Stimulated activated CD8-positive, alpha-beta memory T cell treated with anti-CD3 and anti-CD28 coated beads, Interleukin-4, amount 100 ng/mL, for 1 hour (primary cell): ENCODE data around the gene SLC39A2.
"Not testable (repeated sequence)": the region's sequence is repeated elsewhere in the genome, so short reads cannot be mapped to it uniquely, and the experiment has no call there.

ENCODE experiments used
- DNase-seq, 2 donors: peaks; one replicate each; pipeline ENCODE4 v3.0.0-alpha.2; 2020; ENCODE audit warnings: low read depth in 2 of 2, low spot score in 1 of 2

The SLC39A2 gene

GRCh38 chr14:21024585-21025370 is 25.7 kb downstream of the SLC39A2 start, which contains the start of gene NDRG2:
TSS of gene NDRG2 (minus strand) at chr14:21025061. CDS start at chr14:21023315, 1,746 bp downstream.
- peak; percentile 55 to 59 for DNase-seq

- no peak for DNase-seq
These were observed 26.5 kb downstream of the SLC39A2 start for GRCh38 chr14:21025371-21026273.

DNA sequence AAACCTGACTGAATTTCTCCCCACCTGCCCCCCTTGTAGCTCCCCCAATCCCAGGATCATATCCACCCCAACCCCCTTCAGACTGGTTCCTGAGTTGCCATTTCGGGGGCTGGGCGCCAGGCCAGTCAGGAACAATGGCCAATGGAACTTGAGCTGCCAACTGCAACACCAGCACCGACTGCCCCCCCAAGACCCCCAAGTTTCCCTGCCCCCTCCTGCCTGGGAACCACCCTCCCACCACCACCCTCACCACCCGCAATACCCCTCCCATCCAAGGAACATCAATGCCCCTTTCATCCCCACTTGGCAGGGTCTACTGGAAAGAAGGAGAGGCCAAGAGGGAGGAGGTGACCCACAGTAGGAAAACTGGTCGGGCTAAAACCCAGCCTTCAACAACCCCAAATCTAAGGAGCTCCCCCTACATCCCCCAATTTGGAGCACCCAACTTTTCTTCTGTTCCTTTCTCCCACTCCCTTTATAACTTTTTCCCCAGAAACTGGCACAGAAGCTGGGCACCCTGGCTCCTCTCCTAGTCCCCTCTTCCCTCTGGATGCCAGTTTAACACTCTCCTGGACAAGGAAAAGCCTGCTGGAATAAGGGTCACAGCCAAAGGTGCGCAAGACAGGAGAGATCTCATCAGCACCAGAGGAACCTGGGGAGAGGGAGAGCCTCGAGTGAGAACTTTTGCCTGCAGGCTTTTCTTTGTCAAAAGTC is 27.3 kb downstream of the SLC39A2 start:
- no peak for DNase-seq

DNA sequence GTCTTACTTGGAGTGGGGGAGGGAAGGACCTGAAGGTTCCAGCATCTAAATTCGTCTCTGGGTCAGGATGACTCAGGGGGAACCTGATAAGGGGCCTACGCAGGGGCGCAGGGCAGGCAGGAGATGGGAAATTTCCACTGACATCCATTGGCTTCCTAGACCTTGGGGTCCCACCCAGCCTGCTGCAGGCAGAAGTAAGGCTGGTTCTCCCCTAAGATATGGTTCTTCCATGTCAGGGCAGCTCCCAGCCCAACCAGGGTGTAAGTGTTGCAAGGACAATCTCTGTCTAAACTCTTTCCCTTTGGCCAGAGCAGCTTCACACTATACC is 27.9 kb downstream of the SLC39A2 start:
- DNase-seq: no peak

GRCh38 chr14:21029917-21030316 is 30.8 kb downstream of the SLC39A2 start, which contains the start of gene TPPP2:
TSS of gene TPPP2 (plus strand) at chr14:21030217. CDS start at chr14:21030582, 365 bp downstream.
- no peak for DNase-seq

- no peak for DNase-seq
These were observed 31.4 kb downstream of the SLC39A2 start for GRCh38 chr14:21030531-21030930.

DNA sequence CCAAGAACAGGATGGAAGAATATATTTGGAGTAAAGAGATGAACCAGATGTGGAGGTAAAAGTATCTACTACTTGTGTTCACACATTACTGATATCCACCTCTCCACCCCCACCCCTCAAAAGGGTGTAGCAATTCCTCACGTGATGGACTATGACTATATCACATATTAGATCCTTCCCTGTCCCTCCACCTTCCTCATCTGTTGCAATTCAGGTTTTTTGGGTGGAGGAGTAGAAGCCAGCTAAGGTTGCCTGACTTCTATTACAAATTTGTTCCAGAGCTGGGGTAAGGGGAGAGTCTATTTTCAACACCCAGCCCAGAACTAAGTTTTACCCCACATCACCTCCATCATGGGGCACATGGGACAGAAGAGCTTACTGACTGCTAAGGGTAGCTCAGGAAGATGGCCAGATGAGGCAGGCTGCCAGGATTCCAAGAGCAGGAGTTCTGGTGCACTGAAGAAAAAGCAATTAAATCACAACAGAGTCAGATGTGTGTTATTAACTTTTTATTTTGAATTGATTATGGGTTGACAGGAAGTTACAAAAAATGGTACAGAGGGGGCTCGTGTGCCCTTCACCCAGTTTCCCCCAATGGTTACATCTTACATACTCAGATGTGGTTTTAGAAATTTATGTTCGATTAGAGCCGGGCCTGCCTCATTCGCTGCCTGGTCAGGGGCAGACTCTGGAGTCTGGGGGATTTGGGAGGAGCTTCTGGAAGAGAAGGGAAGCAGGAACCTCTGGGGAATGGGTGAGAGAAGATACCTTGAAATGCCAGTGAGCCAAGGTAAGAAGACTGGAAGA is 33.4 kb downstream of the SLC39A2 start:
- no peak for DNase-seq

GRCh38 chr14:21033133-21033698 is 34.1 kb downstream of the SLC39A2 start:
- no peak for DNase-seq

DNA sequence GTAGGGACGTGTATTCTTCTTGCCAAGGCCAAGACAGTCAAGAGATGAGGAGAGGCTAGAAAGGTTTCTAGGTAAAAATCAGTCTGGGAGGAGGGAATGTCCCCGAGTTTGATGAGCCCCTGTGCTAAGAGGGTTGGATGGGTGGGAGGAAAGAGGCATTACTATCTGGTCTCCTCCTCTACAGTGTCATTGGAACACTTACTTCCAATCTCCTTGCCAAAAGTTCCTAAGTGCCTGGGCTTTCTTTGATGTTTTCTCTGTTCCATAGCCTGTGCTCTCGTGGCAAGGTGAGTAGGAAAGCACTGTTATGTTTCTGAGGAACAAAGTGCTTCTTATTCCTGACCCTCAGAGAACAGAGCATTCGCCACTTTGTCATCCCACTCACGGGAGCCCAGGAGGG is 35.6 kb downstream of the SLC39A2 start, which contains the start of gene RNASE13:
TSS of gene RNASE13 (minus strand) at position 101 of the 400 bp plus-strand sequence. CDS start 519 bp downstream, outside the sequence.
- DNase-seq: no peak

GRCh38 chr14:21036751-21037150 is 37.7 kb downstream of the SLC39A2 start:
- DNase-seq: no peak

- DNase-seq: no peak
These were observed 38.1 kb downstream of the SLC39A2 start for GRCh38 chr14:21037156-21037555.

- no peak for DNase-seq
These were observed 39.6 kb downstream of the SLC39A2 start for GRCh38 chr14:21038441-21039422.

DNA sequence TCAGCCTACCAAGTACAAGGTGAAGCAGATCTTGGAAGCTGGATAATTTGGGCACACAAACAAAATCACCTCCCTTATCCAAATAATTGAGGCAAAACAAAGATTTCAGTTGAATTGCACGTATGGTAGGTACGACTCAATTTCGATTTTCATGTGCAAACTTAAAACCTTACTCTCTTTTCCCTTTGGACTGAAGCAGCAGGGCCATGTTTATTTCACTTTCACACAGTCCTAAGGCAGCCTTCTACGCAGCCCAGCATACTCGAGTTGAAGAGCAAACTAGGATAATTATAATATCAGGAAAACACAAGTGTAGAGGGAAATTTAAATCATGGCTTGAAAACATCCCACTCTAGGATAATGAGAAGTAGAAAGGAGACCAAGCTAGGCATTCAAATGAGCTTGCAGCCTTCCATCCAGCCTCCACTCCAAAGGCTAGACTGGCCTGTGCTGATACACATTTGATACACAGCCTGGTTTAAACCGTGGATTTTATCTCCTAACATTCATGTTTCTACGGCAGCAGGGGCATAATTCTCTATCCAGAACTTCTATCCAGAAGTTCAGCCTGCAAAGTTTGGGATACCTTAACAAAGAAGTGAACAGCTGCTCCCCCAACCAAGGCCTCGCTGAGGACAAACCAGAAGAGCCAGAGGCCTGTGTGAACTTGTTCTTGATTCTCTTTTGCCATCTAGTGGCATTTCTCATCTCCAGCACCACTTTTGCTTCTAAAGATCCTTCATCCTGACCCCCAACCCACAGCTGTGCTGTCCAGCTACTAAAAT is 40.7 kb downstream of the SLC39A2 start:
- no peak for DNase-seq

DNA sequence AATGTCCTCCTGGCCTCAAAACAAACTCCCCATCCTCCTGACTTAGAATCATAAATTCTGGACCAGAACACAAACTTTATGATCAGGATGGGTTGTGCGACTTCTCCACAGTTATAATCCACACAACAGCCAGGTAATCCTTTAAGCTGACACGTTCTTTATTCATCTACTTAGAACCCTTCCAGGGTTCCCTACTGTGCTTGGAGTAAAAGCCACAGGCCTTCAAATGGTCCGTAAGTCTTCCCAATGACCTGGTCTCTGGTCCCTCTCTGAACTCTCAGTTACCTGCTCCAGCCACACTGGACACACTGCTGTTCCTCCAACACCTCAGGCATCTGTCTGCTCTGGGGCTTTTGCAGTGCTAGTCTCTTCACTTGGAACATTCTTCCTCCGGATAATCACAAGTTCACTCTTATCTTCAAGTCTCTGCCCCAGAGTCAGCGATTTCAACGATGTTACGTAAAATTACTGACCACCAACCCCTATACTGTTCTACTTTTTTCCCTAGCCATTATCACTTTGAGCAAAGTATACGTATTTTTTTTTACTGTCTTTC is 41.4 kb downstream of the SLC39A2 start:
- no peak for DNase-seq

DNA sequence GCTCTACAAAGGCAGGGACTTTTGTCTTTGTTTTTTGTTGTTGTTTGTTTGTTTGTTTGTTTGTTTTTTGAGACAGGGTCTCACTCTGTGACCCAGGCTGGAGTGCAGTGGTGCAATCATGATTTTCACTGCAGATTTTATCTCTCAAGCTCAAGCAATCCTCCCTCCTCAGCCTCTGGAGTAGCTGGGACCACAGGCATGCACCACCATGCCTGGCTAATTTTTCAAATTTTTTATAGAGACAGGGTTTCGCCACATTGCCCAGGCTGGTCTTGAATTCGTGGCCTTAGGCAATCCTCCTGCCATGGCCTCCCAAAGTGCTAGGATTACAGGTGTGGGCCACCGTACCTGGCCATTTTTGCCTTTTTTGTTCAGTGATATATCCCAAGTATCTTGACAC is 41.8 kb downstream of the SLC39A2 start:
- not testable (repeated sequence) for DNase-seq

GRCh38 chr14:21041676-21042433 is 42.8 kb downstream of the SLC39A2 start, which contains the start of gene RNASE7:
TSS of gene RNASE7 (plus strand) at chr14:21042362. CDS start at chr14:21042993, 631 bp downstream.
- DNase-seq: no peak

GRCh38 chr14:21042918-21043317 is 43.8 kb downstream of the SLC39A2 start:
- DNase-seq: no peak
